ENCODE measurements around the gene F10.
"Not testable (repeated sequence)": the region's sequence is repeated elsewhere in the genome, so short reads cannot be mapped to it uniquely, and the experiment has no call there.

Gene F10

DNA sequence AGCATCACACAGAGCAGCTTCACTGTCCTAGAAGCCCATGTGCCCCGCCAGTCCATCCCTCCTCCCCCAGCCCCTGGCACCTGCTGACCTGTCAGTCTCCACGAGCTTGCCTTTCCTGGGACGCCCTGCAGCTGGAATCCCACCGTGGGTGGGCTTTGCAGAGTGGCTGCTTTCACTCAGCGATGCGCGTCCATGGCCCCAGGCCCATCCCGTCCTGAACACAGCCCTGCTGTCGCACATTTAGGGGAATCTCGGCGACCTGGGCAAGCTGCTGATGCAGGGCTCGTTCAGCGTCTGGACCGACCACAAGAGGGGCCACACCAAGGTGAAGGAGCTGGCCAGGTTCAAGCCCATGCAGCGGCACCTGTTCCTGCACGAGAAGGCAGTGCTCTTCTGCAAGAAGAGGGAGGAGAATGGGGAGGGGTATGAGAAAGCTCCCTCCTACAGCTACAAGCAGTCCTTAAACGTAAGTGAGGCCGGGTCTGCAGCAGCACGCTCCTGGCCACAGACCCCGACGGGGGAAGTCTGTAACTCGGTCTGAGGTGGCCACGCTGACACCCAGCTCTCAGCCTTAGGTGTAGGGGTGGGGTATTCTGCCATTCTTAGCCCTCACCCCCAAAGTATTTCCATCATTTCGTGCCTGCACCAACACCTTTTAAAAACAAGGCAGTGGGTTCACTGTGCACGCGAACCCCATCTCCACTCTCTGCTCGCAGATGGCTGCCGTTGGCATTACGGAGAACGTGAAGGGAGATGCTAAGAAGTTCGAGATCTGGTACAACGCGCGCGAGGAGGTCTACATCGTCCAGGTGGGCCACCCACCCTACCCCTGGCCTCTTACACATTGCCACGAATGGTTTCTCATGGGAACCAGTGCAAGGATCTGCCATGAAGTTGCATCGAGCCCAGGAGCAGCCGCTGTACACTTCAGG lies 35.3 kb upstream of the F10 start:
- FAIRE-seq, result no peak

DNA sequence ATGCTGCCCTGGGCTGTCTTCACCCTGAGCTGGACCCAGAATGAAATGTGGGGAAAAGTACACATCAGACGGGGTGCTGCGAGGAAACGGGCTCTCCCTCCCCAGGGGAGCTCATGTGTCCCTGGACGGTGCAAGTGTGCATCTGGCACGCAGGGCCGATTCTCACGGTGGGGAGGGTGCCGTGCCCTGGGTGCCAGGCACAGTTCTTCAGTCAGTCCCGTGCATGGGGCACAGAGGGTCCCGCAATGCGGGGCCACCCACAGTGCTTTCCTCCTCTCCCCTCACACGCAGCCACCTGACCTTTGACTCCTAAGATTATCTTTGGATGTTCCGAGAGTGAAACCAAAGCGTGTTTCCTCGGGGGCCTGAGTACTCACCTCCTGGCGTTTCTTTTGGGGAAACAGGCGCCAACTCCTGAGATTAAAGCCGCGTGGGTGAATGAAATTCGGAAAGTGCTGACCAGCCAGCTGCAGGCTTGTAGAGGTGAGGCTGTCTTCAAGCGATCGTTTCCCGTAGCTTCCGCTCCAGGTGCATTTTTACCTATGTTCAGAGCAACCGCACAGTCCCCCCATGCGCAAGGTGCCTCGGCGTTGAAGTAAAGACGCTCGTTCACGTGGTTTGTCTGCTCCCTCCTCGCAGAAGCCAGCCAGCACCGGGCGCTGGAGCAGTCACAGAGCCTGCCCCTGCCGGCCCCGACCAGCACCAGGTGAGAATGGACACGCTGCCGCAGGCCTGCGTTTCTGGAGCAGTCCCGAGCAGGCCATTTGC lies 34.5 kb upstream of the F10 start:
- no peak for FAIRE-seq

DNA sequence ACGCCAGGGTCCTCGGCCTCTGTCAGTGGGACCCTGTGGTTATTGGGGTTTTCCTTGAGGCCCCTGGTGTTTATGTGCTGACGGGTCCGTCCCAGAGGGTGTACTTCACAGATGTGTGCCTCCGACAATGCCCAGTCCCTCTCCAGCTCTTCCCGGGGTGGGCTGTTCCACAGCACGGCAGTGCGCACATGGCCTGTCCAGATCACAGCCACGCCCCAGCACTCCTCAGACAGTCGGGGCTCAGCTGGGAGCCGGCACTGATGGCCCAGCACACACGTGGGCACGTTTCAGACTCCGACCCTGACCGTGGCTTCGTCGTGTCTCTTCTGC lies 33.9 kb upstream of the F10 start:
- no peak for FAIRE-seq

DNA sequence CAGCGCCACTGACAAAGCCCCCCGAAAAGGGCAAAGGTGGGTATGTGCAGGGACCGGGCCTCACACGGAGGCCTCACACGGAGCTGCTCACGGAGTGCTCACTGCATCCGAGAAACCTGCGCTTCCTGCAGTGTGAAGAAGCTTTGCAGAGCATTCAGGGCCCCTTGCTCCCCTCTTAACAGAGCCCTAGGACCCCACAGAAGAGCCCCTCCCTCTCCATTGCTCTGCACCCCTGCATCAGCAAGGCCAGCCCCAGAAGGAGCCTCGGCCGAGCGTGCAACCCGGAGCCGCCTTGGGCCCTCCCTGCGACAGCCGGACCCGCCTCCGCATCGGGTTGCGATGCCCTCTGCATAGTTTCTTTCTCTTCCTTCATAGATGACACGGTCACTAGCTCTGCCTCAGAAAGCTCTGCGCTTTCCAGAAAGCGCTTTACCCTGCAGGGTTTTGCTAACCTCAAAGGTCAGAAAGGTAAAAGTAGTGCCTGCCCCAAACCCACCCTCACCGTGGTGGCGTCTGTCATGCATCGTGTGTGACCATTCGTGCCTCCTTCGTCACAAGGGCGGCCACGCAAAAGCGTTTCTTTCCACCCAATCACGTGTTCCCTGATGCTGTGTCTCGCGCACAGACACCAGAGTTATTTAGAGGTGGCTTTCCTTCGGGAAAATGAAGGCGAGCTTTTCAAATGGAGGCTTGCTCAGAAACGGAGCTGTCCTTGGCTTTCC lies 32.7 kb upstream of the F10 start:
- FAIRE-seq, result no peak

DNA sequence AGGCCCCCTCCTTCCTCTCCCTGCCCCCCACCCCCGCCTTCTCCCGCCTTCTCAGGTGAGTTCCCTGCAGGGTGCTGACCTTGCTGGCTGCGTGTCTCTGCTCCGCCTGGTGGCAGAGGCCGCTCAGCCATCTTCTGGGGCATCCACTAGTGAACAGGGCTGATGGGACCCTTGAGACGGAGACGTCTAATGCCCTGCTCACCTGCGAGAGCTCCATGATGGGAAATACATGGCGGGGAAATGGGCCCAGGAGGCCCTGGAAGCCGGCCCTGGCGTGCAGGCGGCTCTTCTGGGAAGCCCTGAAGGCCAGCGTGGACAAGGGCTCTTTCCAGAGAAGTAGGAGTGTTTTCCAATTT lies 32.2 kb upstream of the F10 start:
- no peak for FAIRE-seq

DNA sequence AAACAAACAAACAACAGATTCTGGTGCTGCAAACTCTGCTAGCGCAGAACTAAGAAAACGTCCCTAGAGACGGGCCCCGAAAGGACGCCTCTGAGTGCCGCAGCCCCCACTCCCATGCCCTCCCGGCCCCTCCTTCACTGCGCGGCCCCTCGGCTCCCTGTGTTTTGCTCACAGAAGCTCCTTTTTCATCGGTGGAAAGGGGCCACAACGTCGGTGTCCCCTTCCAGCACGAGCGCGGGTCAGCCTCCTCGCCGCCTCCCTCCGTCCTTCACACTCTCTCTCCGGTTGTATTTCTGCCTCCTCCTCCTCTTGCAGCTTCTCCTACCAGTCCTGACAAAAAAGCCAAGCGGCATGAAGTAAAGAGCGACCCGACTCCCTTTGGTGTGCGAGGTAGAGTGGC lies 31.8 kb upstream of the F10 start:
- no peak for FAIRE-seq

DNA sequence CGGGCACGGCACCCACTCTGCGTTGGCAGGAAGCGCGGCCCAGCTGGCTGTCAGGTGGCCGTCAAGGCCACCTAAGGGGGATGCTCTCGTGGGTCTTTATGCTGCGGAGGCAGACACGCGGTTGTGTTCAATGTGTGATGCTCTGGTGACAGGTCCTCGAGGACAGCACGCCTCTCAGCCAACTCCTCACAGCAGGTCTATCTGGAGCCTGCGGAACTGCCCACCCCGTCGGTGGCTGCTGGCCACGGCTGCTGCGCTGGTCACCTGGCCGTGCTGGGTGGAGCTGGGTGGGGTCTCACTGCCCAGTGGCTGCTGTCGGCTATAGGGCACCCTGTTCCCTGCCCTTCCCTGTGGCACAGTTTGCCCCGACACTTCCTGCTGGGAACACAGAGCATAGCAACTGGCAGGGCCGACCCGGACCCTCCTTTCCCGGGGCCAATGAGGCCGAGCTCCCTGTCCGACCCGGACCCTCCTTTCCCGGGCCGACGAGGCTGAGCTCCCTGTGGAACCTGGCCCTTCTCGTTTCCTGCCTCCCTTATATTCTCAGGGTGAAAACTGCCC lies 31.3 kb upstream of the F10 start:
- FAIRE-seq, result no peak

DNA sequence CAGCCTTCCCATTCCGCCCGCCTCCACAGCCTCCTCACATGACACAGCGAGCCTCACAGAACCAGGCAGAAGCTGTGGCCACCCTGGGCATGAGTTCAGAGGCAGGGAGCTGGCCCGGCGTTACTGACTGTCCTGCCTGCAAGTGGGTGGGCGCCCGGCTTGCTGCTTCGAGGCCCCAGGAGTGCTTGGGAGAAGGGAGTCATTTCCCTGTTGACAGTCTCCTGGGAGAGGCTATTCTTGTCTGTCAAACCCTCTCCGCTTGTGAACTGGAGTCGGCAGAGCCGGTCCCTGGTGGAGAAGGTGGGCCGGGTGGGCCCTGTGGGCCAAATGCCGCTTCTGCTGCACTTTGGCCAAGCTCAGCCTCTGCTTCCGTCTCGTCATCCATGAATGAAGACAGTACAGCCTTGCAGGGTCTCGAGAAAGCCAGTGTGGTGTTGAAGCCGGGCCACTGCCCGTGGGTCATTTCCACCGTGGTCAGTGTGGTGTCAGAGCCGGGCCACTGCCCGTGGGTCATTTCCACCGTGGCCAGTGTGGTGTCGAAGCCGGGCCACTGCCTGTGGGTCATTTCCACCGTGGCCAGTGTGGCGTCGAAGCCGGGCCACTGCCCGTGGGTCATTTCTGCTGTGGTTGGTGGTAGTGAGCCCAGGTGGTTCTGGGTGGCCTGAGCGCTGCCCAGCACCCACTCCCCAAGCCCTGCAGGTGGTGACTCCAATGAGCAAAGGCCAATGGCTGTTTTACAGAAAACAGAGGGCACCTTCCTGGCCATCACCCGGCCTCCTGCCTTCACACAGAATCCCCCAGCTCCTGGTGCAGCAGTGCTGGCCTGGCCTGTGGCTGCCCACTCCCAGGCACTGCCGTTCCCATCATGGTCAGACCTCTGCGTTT lies 30.5 kb upstream of the F10 start:
- FAIRE-seq, result no peak

DNA sequence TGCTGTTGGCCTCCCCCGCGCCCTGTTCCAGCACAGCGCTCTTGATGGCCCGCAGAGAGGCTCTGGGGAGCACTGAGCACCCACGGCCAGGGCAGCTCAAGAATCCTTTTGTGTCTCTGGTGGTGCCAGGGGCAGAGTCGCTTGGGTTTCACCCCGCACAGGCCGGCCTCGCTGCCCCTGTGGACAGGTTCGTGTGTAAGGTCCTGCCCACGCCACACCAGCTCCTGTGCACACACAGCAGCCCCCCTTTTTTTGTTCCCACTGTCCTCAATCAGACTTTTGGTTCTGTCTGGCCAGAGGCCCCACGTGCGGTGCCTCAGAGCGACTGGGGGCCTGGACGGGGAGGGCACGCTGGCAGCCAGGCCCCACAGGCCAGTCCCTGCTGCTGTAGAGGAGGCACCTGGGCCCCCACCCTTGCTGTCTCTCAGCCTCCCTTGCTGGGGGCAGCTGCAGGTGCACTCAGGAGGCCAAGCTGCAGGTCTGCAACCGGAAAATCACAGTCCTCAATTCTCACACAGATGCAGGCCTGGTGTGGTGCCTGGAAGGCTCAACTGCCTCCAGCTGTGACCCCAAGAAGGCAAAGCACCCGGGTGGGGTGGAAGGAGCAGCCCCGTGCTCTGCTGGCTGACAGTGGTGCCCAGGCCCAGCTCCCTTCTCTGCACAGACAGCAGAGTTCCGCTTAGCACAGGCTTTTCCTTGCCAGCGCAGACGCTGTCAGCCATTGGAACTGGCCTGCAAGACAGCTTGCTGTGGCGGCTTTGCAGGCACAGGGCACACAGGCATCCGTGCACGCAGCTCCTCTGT lies 29.6 kb upstream of the F10 start:
- no peak for FAIRE-seq

DNA sequence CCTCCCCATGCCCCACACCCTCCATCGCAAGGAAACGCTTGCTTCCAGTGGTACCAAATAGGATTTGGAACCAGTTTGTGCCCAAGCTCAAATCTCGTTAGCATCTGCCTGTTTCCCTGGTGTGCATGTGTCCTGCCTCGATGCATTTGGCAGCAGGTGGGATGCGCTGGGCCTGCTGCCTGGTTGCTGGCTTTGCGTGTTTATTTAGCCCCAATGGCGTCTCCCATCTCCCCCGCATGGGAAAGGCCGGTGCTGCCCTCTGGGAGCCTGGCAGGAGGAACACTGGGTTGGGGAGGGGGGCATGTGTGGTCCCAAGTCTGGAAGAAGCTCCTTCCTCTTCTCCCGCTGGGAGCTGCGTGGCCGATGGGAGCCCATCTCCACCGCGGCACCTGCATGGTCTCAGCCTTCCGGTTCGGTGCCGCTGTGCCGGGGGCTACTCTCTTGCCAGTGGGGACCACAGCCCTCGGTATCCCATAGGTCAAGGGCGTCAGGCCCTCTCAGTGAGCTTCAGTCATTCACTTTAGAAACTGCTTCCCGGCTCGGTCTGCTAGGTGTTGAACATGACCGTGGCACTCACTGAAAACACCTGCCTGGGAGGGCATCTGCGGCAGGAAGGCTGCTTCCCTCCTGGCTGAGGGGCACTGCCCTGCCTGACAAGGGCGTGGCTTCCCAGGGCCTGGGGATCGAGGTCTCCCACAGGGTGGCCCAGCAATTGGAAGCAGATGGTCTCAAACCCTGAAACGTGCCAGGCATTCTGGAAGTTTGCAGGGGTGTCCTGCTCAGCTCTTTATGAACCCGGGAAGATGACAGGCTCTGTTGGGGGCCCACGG lies 28.8 kb upstream of the F10 start:
- FAIRE-seq, result no peak

DNA sequence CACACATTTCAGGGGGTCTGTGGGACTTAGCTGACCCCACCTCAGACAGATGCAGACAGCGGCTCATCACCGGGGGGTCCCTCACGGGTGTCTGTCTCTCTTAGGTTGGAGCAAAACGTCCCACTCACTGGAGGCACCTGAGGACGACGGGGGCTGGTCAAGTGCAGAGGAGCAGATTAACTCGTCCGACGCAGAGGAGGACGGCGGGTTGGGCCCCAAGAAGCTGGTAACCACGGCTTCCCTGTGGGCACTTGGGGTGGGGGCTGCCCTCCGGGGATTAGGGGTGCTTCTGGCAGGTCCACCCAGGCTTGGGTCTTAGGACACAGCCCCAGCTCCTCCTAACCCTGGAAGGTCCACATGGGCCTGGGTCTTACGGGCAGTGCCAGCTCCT lies 28.2 kb upstream of the F10 start:
- no peak for FAIRE-seq

DNA sequence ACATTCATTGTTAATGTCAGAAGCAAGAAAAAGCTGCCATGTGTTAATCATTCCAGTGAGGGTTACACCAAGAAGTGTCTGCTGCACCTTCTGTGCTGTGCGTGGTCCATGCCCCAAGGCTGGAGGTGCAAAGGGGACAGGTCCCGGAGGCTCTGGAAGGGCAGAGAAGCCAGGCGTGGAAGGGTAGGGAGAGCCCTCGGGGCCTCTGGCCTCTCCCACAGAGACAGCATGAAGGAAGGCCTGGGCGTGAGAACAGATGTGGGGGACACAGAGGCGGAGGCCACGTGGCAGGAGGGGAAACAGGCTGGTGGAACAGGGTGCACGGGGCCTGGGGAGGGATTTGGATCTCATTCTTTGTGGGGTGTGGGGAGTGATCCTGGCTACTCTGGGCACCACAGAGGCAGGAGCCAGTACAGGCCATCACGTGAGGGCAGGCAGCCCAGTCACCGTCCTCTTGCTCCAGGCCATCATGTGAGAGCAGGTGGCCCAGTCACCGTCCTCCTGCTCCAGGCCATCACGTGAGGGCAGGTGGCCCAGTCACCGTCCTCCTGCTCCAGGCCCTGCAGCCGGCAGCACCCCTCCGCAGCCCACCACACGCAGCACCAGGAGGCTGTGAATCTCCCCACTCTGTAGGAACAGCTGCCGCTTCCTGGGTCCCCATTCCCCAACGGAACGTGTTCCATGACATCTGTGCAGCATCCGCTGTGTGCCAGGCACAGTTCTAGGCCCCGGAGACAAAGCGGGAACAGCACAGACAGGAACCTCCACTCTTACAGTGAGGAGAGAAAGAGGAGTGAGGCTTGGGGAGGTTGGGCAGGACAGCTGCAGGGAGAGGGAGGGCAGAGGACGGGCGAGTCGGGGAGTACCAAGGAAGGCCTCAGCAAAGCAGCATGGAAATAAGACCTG lies 27.2 kb upstream of the F10 start:
- no peak for FAIRE-seq

DNA sequence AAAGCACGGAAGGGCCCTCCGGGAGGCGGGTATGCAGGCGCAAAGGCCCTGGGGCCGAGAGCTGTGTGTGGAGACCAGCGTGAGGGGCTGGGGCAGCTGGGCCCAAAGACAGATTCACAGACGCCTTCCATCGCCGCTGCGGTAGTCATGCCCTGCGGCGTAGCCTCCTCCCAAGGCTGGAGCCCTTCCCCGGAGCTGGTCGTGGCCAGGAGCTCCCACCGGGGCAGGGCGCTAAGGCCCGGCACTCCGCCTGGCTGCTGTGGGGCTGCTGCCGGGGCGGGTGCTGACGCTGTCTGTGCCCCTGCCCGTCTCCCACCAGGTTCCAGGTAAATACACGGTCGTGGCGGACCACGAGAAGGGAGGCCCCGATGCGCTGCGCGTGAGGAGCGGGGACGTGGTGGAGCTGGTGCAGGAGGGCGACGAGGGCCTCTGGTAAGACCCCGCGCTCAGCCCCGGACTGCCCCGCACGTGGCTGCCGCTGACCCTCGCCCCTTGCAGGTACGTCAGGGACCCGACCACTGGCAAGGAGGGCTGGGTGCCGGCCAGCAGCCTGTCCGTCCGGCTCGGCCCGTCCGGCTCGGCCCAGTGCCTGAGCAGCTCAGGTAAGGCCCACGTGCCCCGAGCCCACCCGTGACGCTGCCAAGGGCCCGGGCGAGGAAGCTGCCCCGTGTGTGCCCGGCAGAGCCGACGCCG lies 26.4 kb upstream of the F10 start:
- no peak for FAIRE-seq

DNA sequence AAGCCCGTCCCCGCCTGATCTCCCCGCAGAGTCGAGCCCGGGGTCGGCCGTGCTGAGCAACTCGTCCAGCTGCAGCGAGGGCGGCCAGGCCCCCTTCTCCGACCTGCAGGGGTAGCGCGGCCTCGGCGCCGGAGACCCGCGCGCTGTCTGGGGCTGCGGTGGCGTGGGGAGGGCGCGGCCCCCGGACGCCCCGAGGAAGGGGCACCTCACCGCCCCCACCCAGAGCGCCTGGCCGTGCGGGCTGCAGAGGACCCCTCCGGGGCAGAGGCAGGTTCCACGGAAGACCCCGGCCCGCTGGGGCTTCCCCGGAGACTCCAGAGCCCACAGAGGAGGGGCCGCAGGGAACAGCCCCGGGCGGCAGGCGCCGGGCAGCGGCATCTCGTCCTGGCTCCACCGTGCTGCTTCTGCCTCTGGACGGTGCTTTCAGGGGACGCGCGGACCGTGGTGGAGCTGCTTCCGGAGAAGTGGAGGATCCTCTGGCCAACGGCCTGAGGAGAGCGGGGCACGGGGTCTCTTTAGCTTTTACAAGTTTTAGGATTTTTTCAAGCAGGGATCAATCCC lies 25.8 kb upstream of the F10 start:
- no peak for FAIRE-seq

DNA sequence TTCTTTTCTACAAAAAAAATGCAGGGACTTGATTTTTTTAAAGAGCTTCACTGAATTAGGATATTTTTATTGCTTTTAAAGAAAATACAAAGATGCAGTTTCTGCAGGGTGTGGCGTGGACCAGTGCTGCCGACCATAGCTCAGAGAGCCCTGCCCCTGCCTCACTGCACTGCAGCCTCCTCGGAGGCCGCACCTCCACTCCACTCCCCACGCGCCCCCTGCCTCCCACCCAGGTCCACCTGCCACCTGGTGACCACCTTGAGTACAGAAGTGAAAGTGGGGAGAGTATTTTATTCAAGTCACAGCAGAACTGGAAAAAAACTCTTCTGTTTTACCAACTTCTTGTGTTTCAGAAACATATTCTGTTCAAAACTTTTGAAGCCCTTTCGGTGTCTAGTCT lies 24.9 kb upstream of the F10 start:
- FAIRE-seq, result no peak

DNA sequence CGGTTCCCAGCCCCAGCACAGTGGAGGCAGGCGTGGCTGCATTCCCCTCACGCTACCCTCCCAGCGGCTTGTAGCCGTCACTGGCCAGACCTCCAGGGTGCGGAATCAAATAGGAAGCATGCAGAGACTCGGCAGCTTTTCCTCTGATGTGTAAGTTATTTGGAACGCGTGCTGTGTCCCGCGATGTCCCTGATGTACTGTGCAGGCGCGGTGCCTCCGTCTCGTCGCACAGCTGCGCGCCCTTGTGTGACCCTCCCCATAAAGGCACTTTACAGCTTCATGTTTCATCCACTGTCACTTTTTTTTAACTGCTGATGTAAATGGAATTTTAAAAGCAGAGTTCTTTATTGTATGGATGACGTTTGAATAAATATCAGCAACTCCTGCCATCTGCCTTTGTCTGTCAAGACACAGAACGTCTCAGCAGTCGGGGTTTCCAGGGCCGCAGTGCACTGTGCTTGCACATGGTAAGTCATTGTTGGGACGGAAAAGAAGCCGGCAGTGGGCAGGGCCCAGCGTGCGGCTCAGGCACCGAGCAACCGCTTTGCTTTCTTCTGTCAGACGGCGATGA lies 24.4 kb upstream of the F10 start:
- FAIRE-seq, result no peak

DNA sequence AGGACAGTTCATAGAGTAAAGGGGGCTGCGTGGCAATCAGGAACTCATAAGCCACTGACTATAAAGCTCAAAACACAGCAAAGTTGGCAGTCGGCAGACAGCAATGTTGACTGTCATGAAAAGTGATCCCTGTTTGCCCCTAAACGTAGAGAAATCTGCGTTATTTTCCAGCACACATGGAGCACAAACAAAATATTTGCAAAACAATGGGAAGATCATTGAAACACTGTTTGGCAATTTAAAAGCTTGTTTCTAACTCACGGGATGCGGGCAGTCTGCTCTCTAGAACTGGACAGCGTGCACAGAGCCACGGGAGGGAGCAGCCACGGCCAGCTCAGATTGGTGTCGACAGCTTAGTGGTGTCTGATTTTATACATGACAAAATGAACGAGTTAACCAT lies 23.5 kb upstream of the F10 start:
- FAIRE-seq, result no peak

DNA sequence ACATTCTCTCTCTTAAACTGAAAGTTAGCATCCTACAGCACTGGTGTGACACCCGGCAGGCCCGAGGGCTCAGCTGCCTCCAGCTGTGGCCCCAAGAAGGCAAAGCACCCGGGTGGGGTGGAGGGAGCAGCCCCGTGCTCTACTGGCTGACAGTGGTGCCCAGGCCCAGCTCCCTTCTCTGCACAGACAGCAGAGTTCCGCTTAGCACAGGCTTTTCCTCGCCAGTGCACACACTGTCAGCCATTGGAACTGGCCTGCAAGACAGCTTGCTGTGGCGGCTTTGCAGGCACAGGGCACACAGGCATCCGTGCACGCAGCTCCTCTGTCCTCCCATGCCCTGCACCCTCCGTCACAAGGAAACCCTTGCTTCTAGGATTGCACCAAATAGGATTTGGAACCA lies 20.3 kb upstream of the F10 start:
- FAIRE-seq, result not testable (repeated sequence)
